Heart left ventricle (tissue), 16 donors: ENCODE data around the gene MPI. TPM values are rescaled to one million over a fixed set of nuclear protein-coding genes. Genes with fewer than 3 reads are reported as not detected.
"Not testable (repeated sequence)": the region's sequence is repeated elsewhere in the genome, so short reads cannot be mapped to it uniquely, and the experiment has no call there.

ENCODE experiments used
- ATAC-seq, 4 donors: fragments of 200-7000 bp; cut with Tn5 transposase; one replicate each; pipeline ENCODE4 v1.9.1; 2020 to 2022; ENCODE audit warnings: moderate library complexity in 4 of 4, mild to moderate bottlenecking in 3 of 4, moderate number of reproducible peaks in 1 of 4
- DNase-seq, 5 donors: peaks; one replicate each; pipeline ENCODE4 v3.0.0-alpha.2; 2020
- H3K27ac ChIP-seq, 12 donors: fragments of 200-600 bp; sonication (generic) in 4 of 12; one replicate each; pipeline versions ENCODE4 v1.5.0 to v1.8.0; 2016 to 2022; ENCODE audit warnings: mild to moderate bottlenecking in 2 of 12
- H3K27me3 ChIP-seq, 9 donors: fragments of 200-600 bp; sonication (generic) in 2 of 9; one replicate each; pipeline versions ENCODE4 v1.5.1 to v1.8.0; 2016 to 2022; ENCODE audit warnings: mild to moderate bottlenecking in 3 of 9
- H3K36me3 ChIP-seq, 9 donors: fragments of 200-600 bp; sonication (generic) in 2 of 9; one replicate each; pipeline versions ENCODE4 v1.5.0 to v1.8.0; 2018 to 2022; ENCODE audit warnings: mild to moderate bottlenecking in 2 of 9
- H3K4me1 ChIP-seq, 12 donors: fragments of 200-600 bp; sonication (generic) in 4 of 12; one replicate each; pipeline versions ENCODE4 v1.5.0 to v1.8.0; 2016 to 2022; ENCODE audit warnings: mild to moderate bottlenecking in 3 of 12
- H3K4me3 ChIP-seq, 12 donors: fragments of 200-600 bp; sonication (generic) in 4 of 12; one replicate each; pipeline versions ENCODE4 v1.5.0 to v1.8.0; 2017 to 2022; ENCODE audit warnings: mild to moderate bottlenecking in 9 of 12, moderate library complexity in 4 of 12
- H3K9me3 ChIP-seq, 12 donors: fragments of 200-600 bp; sonication (generic) in 4 of 12; one replicate each; pipeline versions ENCODE4 v1.5.0 to v1.8.0; 2016 to 2022; ENCODE audit warnings: mild to moderate bottlenecking in 1 of 12
- POLR2A ChIP-seq, 2 donors: fragments of 450-650 bp; IDR thresholded peaks; one replicate each; pipeline ENCODE4 v1.6.1; 2017; ENCODE audit warnings: antibody characterized with exemption in 2 of 2, mild to moderate bottlenecking in 2 of 2, moderate library complexity in 2 of 2
- WGBS, 4 donors: extraction: QIAGEN DNeasy Blood & Tissue Kit in 2 of 4; methylation state at CpG; one replicate each; pipeline versions ENCODE4 v1.1.5 to v1.1.7; 2013 to 2018; 5-methylcytosine and 5-hydroxymethylcytosine counted together
- intact Hi-C, 10 donors: fragments of 100-400 bp; cut with DNase I; formaldehyde crosslinking; loops; one replicate each; pipeline versions ENCODE4 v1.11.1 to v1.14.2; 2022
- polyA plus RNA-seq, 2 donors: library from polyadenylated mRNA; stranded (reverse); fragments of 200-250 nt; gene quantifications; one replicate each; pipeline ENCODE4 v1.2.3, GENCODE V29; 2013
- total RNA-seq, 9 donors: library from RNA; depleted of rRNA in 2 of 9; stranded (reverse); fragments of >200 nt in 2 of 9; fragmentation: NEBNext Ultra II Directional in 3 of 9; extraction: Animal tissue kit (Norgen Biotek cat#: 25700) in 3 of 9; gene quantifications; one replicate each; pipeline versions ENCODE4 v1.1.0 to v1.2.4, GENCODE V29; 2016 to 2023
- TF ChIP-seq, protein P1 (sequence below), 12 donors: fragments of 200-600 bp; sonication (generic) in 4 of 12; IDR thresholded peaks; one replicate each; pipeline versions ENCODE4 v1.5.0 to v1.8.0; 2018 to 2022; ENCODE audit warnings: antibody characterized with exemption in 12 of 12, mild to moderate bottlenecking in 5 of 12
- donor health status: ischemic (EF 13 %, LVEDD 7.1; RV severe dilation, severe dysfunction).
- donor health status: healthy with polysubstance abuse.
- donor health status: DM: no; HTN: yes; CAD: no.
- donor health status: DM: no; HTN: no; CAD: no.
- donor health status: ischemic (EF 25% LVEDD 6.9; RV normal size, moderate dysfunction).
- donor health status: ischemic (EF 25% LVEDD 5.7; RV mildly dilated, moderate dysfunction).
- donor health status: healthy.
- donor health status: DM: yes; HTN: yes; CAD: no.
- donor health status: ischemic (EF 35%, LVEDD 5.7; RV mildly dilated, moderate dysfunction).
- donor health status: nonischemic (EF 11% LVEDD 7.7; RV severe dilation, severe dysfunction).
- donor health status: DM: yes; HTN: yes; CAD: no.
- donor health status: PGD.
- donor health status: ischemic (EF 29% LVEDD 5.4; RV normal size, mild dysfunction).
- donor health status: nonischemic (EF 23%, LVEDD 6.1; RV moderate dilation, normal function).

Gene MPI
- total and polyA plus RNA-seq, 11 donors, result 22.4 to 85.7 (median 59.0) TPM

- intact Hi-C loops, result no loop called here
- no peak for ATAC-seq
These were observed 38.9 kb downstream of the MPI start for GRCh38 chr15:74928771-74929198.

DNA sequence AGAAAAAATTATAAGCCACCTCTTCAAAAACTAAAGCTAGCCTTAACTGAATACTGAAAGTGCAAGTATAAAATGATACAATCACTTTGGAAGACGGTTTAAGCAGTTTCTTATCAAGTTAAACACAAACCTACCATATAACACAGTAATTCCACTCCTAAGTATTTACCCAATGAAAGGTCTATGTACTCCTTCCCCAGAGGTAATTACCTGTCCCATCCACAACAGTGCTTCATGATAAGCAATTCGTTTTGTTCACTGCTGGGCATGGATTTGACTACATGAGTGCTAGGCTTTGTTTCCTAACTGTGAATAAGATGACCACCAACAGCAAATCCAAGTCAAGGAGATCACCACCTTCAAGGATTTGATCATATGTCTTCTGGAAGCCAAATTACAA, 43.7 kb downstream of the MPI start:
- Histone ChIP-seq H3K9me3 (no peaks in the 10 kb centered on the region), H3K4me1 (peaks cover 0 to 64% (median 37%) of the 10 kb centered on the region in 12 donors), H3K27me3 (no peaks in the 10 kb centered on the region), H3K27ac (peak overlapping the region in 2 of 12 donors; percentile 7 to 25), H3K36me3 (peaks cover 0 to 39% (median 32%) of the 10 kb centered on the region in 9 donors), H3K4me3 (peak overlapping the region in 1 of 12 donors; percentile 9)
- no peak for DNase-seq
- TF ChIP-seq, protein P1, sequence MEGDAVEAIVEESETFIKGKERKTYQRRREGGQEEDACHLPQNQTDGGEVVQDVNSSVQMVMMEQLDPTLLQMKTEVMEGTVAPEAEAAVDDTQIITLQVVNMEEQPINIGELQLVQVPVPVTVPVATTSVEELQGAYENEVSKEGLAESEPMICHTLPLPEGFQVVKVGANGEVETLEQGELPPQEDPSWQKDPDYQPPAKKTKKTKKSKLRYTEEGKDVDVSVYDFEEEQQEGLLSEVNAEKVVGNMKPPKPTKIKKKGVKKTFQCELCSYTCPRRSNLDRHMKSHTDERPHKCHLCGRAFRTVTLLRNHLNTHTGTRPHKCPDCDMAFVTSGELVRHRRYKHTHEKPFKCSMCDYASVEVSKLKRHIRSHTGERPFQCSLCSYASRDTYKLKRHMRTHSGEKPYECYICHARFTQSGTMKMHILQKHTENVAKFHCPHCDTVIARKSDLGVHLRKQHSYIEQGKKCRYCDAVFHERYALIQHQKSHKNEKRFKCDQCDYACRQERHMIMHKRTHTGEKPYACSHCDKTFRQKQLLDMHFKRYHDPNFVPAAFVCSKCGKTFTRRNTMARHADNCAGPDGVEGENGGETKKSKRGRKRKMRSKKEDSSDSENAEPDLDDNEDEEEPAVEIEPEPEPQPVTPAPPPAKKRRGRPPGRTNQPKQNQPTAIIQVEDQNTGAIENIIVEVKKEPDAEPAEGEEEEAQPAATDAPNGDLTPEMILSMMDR (IDR thresholded peaks at IDR 0.05), result no peak
- no peak for TF ChIP-seq POLR2A (IDR thresholded peaks at IDR 0.05)
- WGBS, 4 donors, result 35 to 52% (median 42%) methylated on average over 2 of the region's 2 CpGs
- no peak for ATAC-seq
- intact Hi-C loops, result no loop called here

More at GRCh38 chr15:74928771-74929198, 38.9 kb downstream of the MPI start:
- Histone ChIP-seq H3K27ac (no peak overlapping the region), H3K27me3 (no peaks in the 10 kb centered on the region), H3K36me3 (peaks cover 0 to 84% (median 75%) of the 10 kb centered on the region in 9 donors), H3K4me3 (no peak overlapping the region), H3K9me3 (no peaks in the 10 kb centered on the region), H3K4me1 (peaks cover 0 to 30% (median 6%) of the 10 kb centered on the region in 12 donors)
- no peak for DNase-seq
- TF ChIP-seq, protein P1 (IDR thresholded peaks at IDR 0.05), result no peak
- no peak for TF ChIP-seq POLR2A (IDR thresholded peaks at IDR 0.05)
- WGBS, 4 donors, result 83 to 91% (median 90%) methylated on average over 5 of the region's 5 CpGs

GRCh38 chr15:74935193-74935592, 45.4 kb downstream of the MPI start:
- intact Hi-C loops, result loop anchor here in 1 of 10 donors (5.0 kb wide), 2 partner anchors 153 to 267 kb away; partner anchors contain the start of genes C15orf39 and CSK
- not testable (repeated sequence) for DNase-seq, ATAC-seq, H3K9me3 ChIP-seq, H3K27me3 ChIP-seq
- Histone ChIP-seq H3K36me3 (peaks cover 0 to 24% (median 16%) of the 10 kb centered on the region in 9 donors), H3K4me1 (peaks cover 0 to 60% (median 36%) of the 10 kb centered on the region in 12 donors), H3K27ac (peak overlapping the region in 3 of 12 donors; percentile 2 to 59 (median 39)), H3K4me3 (peak overlapping the region in 4 of 12 donors; percentile 1 to 99 (median 42))
- 73 to 83% (median 76%) methylated on average over 3 of the region's 3 CpGs for WGBS, 4 donors

DNA sequence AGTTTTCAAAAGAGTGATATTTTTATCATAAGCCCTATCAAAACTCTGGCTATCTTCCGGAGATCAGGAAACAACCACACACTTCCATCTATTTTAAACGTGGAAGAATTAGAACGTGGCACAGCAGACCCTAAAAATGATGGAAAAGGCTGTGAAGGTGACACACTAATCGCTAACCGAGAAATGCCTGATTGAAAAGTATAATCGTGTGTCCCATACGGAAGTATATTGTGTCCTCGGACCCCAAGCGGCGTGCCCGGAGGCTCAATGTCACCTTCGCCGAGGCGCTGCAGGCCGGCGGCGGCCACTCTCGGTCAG, 47.4 kb downstream of the MPI start:
- no peaks in the 10 kb centered on the region for H3K27me3 ChIP-seq
- H3K4me1 ChIP-seq, result peaks cover 0 to 50% (median 35%) of the 10 kb centered on the region in 12 donors
- ATAC-seq (peak in 1 of 4 donors; percentile 8), DNase-seq (no peak)
- intact Hi-C loops, result loop anchor here in 2 of 10 donors (2.0 to 5.0 kb wide), 3 partner anchors 30 to 265 kb away; partner anchors contain the start of genes FAM219B (in 2 of the 2), C15orf39 (in 1 of the 2) and CSK (in 1 of the 2)
- H3K27ac ChIP-seq, result peak overlapping the region; percentile 93 to 99 (median 99)
- TF ChIP-seq, protein P1 (IDR thresholded peaks at IDR 0.05), result no peak
- TF ChIP-seq POLR2A (IDR thresholded peaks at IDR 0.05), result no peak
- H3K9me3 ChIP-seq, result no peaks in the 10 kb centered on the region
- H3K36me3 ChIP-seq, result peaks cover 0 to 6% (median 0%) of the 10 kb centered on the region in 9 donors
- peak overlapping the region; percentile 67 to 100 (median 96) for H3K4me3 ChIP-seq
- 0 to 1% (median 0%) methylated on average over 18 of the region's 18 CpGs for WGBS, 4 donors
